ENCODE results near the gene AGAP1. TPM values are rescaled to one million over a fixed set of nuclear protein-coding genes. Genes with fewer than 3 reads are reported as not detected.

The AGAP1 gene
- total RNA-seq, 1 donor = 12.3 TPM

DNA sequence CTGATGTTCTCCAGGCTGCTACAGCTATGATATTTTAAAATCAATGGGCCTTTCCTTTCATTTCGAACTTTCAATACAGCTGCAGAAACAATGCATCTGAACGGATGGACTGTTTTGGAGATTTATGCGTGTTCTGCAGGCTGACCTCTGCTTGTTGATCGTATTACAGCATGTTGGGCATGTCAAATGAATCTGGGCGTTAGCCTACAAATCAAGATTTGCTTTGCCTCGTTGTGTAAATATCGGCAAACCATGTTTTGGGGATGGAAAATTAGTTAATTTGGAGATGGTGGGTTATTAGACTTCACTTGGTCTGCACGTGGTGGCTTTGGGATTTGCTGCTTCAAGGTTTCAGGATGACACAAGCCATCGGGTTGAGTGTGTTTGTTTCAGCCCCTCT, 129.3 kb downstream of the AGAP1 start:
- DNase-seq (ENCODE audit: low read depth) = no peak
- no peak overlapping the region for H3K4me3 ChIP-seq (ENCODE audit: low read depth, low read length)
- TF ChIP-seq, protein P1, sequence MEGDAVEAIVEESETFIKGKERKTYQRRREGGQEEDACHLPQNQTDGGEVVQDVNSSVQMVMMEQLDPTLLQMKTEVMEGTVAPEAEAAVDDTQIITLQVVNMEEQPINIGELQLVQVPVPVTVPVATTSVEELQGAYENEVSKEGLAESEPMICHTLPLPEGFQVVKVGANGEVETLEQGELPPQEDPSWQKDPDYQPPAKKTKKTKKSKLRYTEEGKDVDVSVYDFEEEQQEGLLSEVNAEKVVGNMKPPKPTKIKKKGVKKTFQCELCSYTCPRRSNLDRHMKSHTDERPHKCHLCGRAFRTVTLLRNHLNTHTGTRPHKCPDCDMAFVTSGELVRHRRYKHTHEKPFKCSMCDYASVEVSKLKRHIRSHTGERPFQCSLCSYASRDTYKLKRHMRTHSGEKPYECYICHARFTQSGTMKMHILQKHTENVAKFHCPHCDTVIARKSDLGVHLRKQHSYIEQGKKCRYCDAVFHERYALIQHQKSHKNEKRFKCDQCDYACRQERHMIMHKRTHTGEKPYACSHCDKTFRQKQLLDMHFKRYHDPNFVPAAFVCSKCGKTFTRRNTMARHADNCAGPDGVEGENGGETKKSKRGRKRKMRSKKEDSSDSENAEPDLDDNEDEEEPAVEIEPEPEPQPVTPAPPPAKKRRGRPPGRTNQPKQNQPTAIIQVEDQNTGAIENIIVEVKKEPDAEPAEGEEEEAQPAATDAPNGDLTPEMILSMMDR (IDR thresholded peaks at IDR 0.05; ENCODE audit: insufficient read depth, low read length) = no peak

DNA sequence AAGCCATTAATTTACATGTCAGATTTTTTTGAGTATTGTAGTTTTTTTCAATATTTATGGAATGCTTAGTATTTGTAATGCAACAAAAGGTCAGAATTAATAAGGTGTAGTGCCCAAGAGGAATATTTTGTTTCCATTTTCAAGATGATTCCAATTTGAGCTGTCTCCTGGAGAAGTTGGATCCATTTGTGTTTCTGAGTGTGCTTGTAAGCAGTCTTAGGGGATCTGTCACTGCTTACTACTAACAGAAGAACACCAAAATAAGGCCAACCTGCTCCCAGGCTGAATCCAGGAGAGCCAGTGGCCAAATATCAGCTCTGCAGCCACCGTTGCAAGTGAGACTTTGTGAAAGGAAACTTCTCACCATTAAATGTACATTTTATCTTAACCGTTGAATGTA, 129.9 kb downstream of the AGAP1 start:
- TF ChIP-seq, protein P1 (IDR thresholded peaks at IDR 0.05; ENCODE audit: insufficient read depth, low read length) = no peak
- DNase-seq (ENCODE audit: low read depth) = no peak
- no peak overlapping the region for H3K4me3 ChIP-seq (ENCODE audit: low read depth, low read length)

DNA sequence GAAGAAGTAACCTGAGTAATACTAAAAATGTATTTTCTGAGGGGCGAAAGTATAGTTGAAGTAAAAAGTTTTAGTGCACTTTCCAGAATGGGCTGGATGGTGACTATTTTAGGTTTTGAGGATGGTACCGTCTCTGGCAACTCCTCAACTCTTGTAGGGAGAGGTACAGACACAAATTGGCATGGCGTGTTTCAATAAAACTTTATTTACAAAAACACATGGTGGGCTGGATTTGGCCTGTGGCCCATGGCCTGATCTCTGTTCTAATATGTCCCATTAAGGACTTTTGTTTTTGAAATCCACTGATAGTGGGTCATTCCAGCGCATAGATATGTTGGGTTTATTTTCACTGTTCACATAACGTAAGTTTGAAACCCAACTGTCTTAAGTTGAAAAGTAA, 132.8 kb downstream of the AGAP1 start:
- TF ChIP-seq, protein P1 (IDR thresholded peaks at IDR 0.05; ENCODE audit: insufficient read depth, low read length) = no peak
- no peak overlapping the region for H3K4me3 ChIP-seq (ENCODE audit: low read depth, low read length)
- no peak for DNase-seq (ENCODE audit: low read depth)

DNA sequence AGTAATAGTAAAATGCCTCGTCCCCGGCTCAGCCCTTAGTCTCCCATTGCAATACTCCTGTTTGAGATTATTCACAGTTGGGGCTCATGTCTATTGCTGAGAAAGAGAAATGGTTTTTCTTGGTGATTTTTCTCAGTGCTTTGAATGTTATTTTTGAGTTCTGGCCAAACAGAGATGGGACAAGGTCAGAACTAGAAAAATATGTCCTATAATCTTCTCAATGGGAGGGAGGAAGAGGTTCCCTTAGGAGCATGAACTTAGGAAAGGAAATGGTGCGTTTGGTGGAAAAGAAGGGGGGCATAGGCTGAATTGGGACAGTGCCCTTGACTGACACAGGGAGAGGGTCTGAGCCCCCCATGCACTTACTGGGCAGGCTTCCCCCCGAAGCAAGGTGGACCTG, 133.8 kb downstream of the AGAP1 start:
- no peak overlapping the region for H3K4me3 ChIP-seq (ENCODE audit: low read depth, low read length)
- DNase-seq (ENCODE audit: low read depth) = no peak
- TF ChIP-seq, protein P1 (IDR thresholded peaks at IDR 0.05; ENCODE audit: insufficient read depth, low read length) = no peak

DNA sequence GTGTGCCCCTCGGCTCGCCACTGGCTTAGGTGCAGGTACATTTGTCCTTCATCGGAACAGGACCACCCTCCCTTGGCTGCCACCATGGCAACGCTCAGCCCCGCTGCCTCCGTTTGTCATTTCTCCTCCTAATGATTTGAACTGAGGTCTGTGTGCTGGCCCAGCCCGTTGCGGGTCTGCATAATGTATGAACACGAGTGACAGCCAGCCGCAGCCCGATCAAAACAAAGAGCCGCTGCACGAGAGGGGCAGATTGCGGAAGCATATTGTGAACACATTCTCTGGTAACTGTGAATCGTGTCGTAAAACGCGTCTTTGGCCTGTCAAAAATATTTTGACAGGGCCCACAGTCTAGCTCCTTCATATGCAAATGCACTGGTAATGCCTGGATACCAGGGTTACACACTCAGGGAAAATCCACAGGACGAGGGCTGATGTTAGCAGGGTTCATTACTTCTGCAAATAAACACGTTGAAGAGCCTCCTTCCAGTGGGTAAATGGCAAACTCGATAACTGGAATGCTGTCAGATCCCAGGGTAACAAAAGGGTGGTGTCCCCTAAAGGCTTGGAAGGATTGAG, 137.0 kb downstream of the AGAP1 start:
- H3K4me3 ChIP-seq (ENCODE audit: low read depth, low read length) = no peak overlapping the region
- TF ChIP-seq, protein P1 (IDR thresholded peaks at IDR 0.05; ENCODE audit: insufficient read depth, low read length) = no peak
- no peak for DNase-seq (ENCODE audit: low read depth)

DNA sequence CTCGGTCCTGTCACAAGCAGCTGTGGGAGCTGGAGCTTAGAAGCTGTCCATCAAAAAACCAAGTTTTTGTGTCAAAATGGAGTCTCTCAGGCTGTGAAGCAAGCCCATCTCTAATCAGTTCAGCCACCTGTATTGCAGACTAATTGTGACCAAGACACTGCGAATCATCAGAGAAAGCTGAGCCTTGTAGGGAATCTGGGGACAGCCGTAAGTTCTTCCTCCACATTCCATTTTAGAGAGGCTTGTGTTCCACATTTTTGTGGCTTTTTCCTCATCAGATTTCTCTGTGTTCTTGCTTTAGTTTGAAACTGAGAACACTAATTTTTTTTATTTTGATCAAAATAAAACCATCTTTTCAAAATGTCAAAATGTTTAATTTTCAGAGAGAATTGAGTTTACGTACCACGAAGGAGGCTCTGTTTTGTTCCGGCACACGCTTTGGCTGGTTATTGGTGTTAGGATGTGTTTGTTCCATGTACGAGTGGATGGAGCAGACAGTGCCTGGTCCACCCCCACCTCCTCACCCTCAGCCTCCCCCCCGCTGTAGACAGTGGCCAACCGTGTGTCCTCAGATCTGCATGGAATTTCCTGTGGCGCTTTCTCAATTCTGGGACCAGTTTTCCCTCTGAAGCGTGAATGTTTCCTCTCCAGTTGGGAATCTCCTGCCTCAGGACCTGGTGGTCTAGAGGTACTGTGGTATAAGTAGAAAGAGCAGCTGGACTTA, 140.8 kb downstream of the AGAP1 start:
- H3K4me3 ChIP-seq (ENCODE audit: low read depth, low read length) = no peak overlapping the region
- TF ChIP-seq, protein P1 (IDR thresholded peaks at IDR 0.05; ENCODE audit: insufficient read depth, low read length) = no peak
- DNase-seq (ENCODE audit: low read depth) = peak; percentile 27
